SU-DHL-6 (cell line): ENCODE data around the gene FAXC.
"Not testable (repeated sequence)": the region's sequence is repeated elsewhere in the genome, so short reads cannot be mapped to it uniquely, and the experiment has no call there.

Experiments
- H2AFZ ChIP-seq: fragments of 200-600 bp; sonication (generic); 2 replicates; pipeline ENCODE4 v1.6.1; 2014; ENCODE audit warnings: low read depth, mild to moderate bottlenecking, moderate library complexity, mixed read lengths, antibody characterized with exemption, low read length; ENCODE audit not compliant: severe bottlenecking
- H3F3A ChIP-seq: fragments of 200-600 bp; shearing (Covaris generic); 2 replicates; pipeline ENCODE4 v1.6.0; 2016; ENCODE audit warnings: antibody characterized with exemption, mild to moderate bottlenecking; ENCODE audit not compliant: insufficient read depth
- H3K27ac ChIP-seq: fragments of 200-600 bp; sonication (generic); 2 replicates; pipeline ENCODE4 v1.5.1; 2016; ENCODE audit warnings: low read depth, mild to moderate bottlenecking, low read length, moderate library complexity, mixed read lengths
- H3K27me3 ChIP-seq: fragments of 200-600 bp; sonication (generic), shearing (Covaris generic); 2 replicates; pipeline ENCODE4 v1.6.0; 2014; ENCODE audit warnings: mild to moderate bottlenecking, low read length
- H3K36me3 ChIP-seq: fragments of 200-600 bp; sonication (generic); 2 replicates; pipeline ENCODE4 v1.6.1; 2014; ENCODE audit warnings: mild to moderate bottlenecking, low read length, mixed read lengths
- H3K4me2 ChIP-seq: fragments of 300-600, 200-600 bp; shearing (Covaris generic), sonication (generic); 2 replicates; pipeline ENCODE4 v1.6.0; 2014; ENCODE audit warnings: low read length, low read depth, mild to moderate bottlenecking; ENCODE audit not compliant: poor library complexity, severe bottlenecking
- H3K4me3 ChIP-seq: fragments of 200-600 bp; sonication (generic); 2 replicates; pipeline ENCODE4 v1.5.1; 2014; ENCODE audit warnings: antibody characterized with exemption, low read length, mild to moderate bottlenecking, mixed read lengths; ENCODE audit not compliant: insufficient read depth, poor library complexity, severe bottlenecking
- H3K79me2 ChIP-seq: fragments of 200-600 bp; sonication (generic); 2 replicates; pipeline ENCODE4 v1.6.1; 2014; ENCODE audit warnings: mild to moderate bottlenecking, low read length, moderate library complexity; ENCODE audit not compliant: insufficient read depth
- H3K9ac ChIP-seq: fragments of 200-600 bp; sonication (generic); 2 replicates; pipeline ENCODE4 v1.7.0; 2014; ENCODE audit warnings: mild to moderate bottlenecking, low read length
- H3K9me2 ChIP-seq: fragments of 200-600 bp; sonication (generic); replicated peaks from 2 replicates; pipeline ENCODE4 v1.6.1; 2014; ENCODE audit warnings: low read length; ENCODE audit not compliant: insufficient read depth
- H3K9me3 ChIP-seq: fragments of 200-600 bp; sonication (generic); 2 replicates; pipeline ENCODE4 v1.6.1; 2014; ENCODE audit warnings: low read length, mixed read lengths; ENCODE audit not compliant: insufficient read depth
- H4K20me1 ChIP-seq: fragments of 200-600 bp; sonication (generic); 2 replicates; pipeline ENCODE4 v1.6.1; 2014; ENCODE audit warnings: low read depth, mild to moderate bottlenecking, antibody characterized with exemption, low read length, moderate library complexity, mixed read lengths
- CTCF ChIP-seq: fragments of 200-600 bp; sonication (generic); IDR thresholded peaks from one replicate; pipeline ENCODE4 v1.5.1; 2017; ENCODE audit warnings: antibody characterized with exemption, mild to moderate bottlenecking, low read length, moderate library complexity; ENCODE audit not compliant: insufficient read depth, poor library complexity, severe bottlenecking
- EZH2phosphoT487 ChIP-seq: fragments of 200-600 bp; sonication (generic), shearing (Covaris generic); conservative IDR thresholded peaks from 2 replicates; pipeline ENCODE4 v1.6.1; 2018; ENCODE audit warnings: mild to moderate bottlenecking, antibody characterized with exemption, low read length, moderate library complexity, mixed read lengths

Gene FAXC

GRCh38 chr6:99276747-99277146, 72.7 kb downstream of the FAXC start:
- Histone ChIP-seq H3K27me3 (no peaks in the 10 kb centered on the region), H3K9me2 (no peaks in the 10 kb centered on the region), H3K4me3 (no peak overlapping the region), H4K20me1 (no peaks in the 10 kb centered on the region), H3K27ac (no peak overlapping the region), H2AFZ (no peak overlapping the region), H3K9ac (no peak overlapping the region), H3K79me2 (no peaks in the 10 kb centered on the region), H3K4me2 (no peak overlapping the region), H3K36me3 (no peaks in the 10 kb centered on the region), H3K9me3 (no peaks in the 10 kb centered on the region), H3F3A (no peaks in the 10 kb centered on the region)
- TF ChIP-seq CTCF (no peak), EZH2phosphoT487 (no peak)

GRCh38 chr6:99270826-99271225, 78.6 kb downstream of the FAXC start:
- Histone ChIP-seq H3K36me3 (no peaks in the 10 kb centered on the region), H3K79me2 (no peaks in the 10 kb centered on the region), H3K9me2 (no peaks in the 10 kb centered on the region), H4K20me1 (no peaks in the 10 kb centered on the region), H3K27me3 (no peaks in the 10 kb centered on the region), H3K9ac (no peak overlapping the region), H3K9me3 (no peaks in the 10 kb centered on the region), H3K4me3 (no peak overlapping the region), H3F3A (no peaks in the 10 kb centered on the region), H3K27ac (no peak overlapping the region), H2AFZ (no peak overlapping the region), H3K4me2 (no peak overlapping the region)
- TF ChIP-seq EZH2phosphoT487 = no peak
- TF ChIP-seq CTCF = no peak

- no peak overlapping the region for H3K27ac ChIP-seq
- no peaks in the 10 kb centered on the region for H3K9me2 ChIP-seq
- H3K4me3 ChIP-seq = no peak overlapping the region
- H4K20me1 ChIP-seq = no peaks in the 10 kb centered on the region
- H3K9me3 ChIP-seq = no peaks in the 10 kb centered on the region
- TF ChIP-seq EZH2phosphoT487 (no peak), CTCF (no peak)
- H3K9ac ChIP-seq = no peak overlapping the region
- no peaks in the 10 kb centered on the region for H3K27me3 ChIP-seq
- H3K36me3 ChIP-seq = no peaks in the 10 kb centered on the region
- no peak overlapping the region for H2AFZ ChIP-seq
- no peaks in the 10 kb centered on the region for H3K79me2 ChIP-seq
- H3F3A ChIP-seq = no peaks in the 10 kb centered on the region
- H3K4me2 ChIP-seq = no peak overlapping the region
Observed at GRCh38 chr6:99270030-99270429, 79.4 kb downstream of the FAXC start.

- H3K9me2 ChIP-seq = no peaks in the 10 kb centered on the region
Observed at GRCh38 chr6:99269207-99269606, 80.3 kb downstream of the FAXC start.

GRCh38 chr6:99266996-99267395, 82.5 kb downstream of the FAXC start:
- H3K9me2 ChIP-seq, H3K4me3 ChIP-seq, H3F3A ChIP-seq, H2AFZ ChIP-seq, H3K27me3 ChIP-seq, H3K9ac ChIP-seq, H3K4me2 ChIP-seq, H3K27ac ChIP-seq, H3K9me3 ChIP-seq, H3K79me2 ChIP-seq, H4K20me1 ChIP-seq, H3K36me3 ChIP-seq: not testable (repeated sequence)

More at GRCh38 chr6:99269207-99269606, 80.3 kb downstream of the FAXC start:
- no peak overlapping the region for H3K27ac ChIP-seq
- H3K27me3 ChIP-seq = no peaks in the 10 kb centered on the region
- no peaks in the 10 kb centered on the region for H3F3A ChIP-seq
- TF ChIP-seq EZH2phosphoT487 (no peak), CTCF (no peak)
- H3K36me3 ChIP-seq = no peaks in the 10 kb centered on the region
- no peak overlapping the region for H3K9ac ChIP-seq
- H2AFZ ChIP-seq = no peak overlapping the region
- no peak overlapping the region for H3K4me3 ChIP-seq
- no peaks in the 10 kb centered on the region for H4K20me1 ChIP-seq
- H3K9me3 ChIP-seq = no peaks in the 10 kb centered on the region
- no peak overlapping the region for H3K4me2 ChIP-seq
- H3K79me2 ChIP-seq = no peaks in the 10 kb centered on the region
